Measurements from ENCODE around the gene OR56B1.
A peak's percentile ranks its signal among the peaks of the same experiment; 100 is the strongest.
"Not testable (repeated sequence)": the region's sequence is repeated elsewhere in the genome, so short reads cannot be mapped to it uniquely, and the experiment has no call there.

OR56B1 gene

DNA sequence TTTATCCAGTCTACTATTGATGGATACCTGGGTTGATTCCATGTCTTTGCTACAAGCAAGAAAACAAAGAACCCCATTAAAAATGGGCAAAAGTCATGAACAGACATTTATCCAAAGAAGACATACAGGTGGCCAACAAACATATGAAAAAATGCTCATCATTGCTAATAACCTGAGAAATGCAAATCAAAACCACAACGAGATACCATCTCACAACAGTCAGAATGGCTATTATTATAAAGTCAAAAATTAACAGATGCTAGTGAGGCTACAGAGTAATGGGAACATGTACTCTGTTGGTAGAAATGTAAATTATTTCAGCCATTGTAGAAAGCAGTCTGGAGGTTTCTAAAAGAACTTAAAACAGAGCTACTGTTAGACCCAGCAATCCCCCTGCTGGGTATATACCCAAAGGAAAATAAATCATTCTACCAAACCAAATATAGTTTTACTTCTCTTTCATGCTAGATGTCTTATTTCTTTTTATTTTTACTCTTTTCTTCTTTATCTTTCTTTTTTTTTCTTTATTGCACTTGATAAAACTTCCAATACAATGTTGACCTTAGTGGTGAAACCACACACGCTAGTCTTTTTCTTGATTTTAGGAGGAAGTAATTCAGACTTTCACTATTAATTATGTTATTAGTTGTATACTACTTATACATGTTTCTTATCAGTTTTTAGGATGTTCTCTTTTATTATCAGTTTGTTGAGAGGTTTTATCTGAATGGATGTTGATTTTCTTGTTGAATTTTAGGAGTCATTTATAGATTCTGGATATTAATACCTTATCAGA is 32.3 kb upstream of the OR56B1 start:
- TF ChIP-seq, protein P1, sequence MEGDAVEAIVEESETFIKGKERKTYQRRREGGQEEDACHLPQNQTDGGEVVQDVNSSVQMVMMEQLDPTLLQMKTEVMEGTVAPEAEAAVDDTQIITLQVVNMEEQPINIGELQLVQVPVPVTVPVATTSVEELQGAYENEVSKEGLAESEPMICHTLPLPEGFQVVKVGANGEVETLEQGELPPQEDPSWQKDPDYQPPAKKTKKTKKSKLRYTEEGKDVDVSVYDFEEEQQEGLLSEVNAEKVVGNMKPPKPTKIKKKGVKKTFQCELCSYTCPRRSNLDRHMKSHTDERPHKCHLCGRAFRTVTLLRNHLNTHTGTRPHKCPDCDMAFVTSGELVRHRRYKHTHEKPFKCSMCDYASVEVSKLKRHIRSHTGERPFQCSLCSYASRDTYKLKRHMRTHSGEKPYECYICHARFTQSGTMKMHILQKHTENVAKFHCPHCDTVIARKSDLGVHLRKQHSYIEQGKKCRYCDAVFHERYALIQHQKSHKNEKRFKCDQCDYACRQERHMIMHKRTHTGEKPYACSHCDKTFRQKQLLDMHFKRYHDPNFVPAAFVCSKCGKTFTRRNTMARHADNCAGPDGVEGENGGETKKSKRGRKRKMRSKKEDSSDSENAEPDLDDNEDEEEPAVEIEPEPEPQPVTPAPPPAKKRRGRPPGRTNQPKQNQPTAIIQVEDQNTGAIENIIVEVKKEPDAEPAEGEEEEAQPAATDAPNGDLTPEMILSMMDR (conservative IDR thresholded peaks at IDR 0.05; ENCODE audit: low read depth, low read length), result no peak
- DNase-seq (ENCODE audit: low read depth), result no peak
- no peak overlapping the region for H3K4me3 ChIP-seq (ENCODE audit: low read length)

DNA sequence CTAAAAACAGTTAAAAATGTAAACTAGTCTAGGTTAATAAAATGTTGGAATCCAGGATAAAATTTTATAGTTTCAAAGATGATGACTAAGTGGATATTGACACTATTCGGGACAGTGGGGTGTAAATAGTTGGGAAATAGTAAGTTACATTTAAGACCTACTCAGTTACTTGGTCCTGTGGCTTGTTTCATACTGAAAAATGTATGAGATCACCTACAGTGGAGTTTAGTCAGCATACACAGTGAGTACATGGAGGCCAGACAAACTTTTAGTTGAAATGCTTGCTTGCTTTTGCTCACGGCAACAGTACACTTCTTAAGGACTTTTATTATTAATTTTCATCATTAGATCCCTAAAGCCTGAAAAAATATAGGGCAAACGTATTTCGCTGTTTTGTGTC is 30.6 kb upstream of the OR56B1 start:
- no peak for DNase-seq (ENCODE audit: low read depth)
- no peak overlapping the region for H3K4me3 ChIP-seq (ENCODE audit: low read length)
- TF ChIP-seq, protein P1 (conservative IDR thresholded peaks at IDR 0.05; ENCODE audit: low read depth, low read length), result no peak

DNA sequence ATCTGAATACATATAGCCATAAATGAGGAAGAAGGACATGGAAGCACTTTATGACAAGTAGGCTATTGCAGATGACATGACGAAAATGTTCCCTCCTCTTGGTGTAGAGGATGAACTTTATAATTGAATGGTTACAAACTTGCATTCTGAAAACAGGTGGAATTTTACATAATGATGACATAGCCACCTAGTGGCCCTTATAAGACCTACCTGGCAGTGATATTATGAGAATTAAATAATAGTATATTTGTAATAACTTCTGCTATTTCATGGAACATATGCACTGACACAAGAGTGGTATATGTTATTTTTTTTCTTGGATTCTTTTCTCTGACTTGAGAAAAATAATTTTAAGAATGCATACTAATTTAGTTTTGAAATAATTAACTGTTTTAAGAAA is 23.7 kb upstream of the OR56B1 start:
- TF ChIP-seq, protein P1 (conservative IDR thresholded peaks at IDR 0.05; ENCODE audit: low read depth, low read length), result peak; percentile 55

GRCh38 chr11:5713695-5714094 is 22.6 kb upstream of the OR56B1 start:
- H3K4me3 ChIP-seq (ENCODE audit: low read length), result no peak overlapping the region
- DNase-seq (ENCODE audit: low read depth), result no peak
- TF ChIP-seq, protein P1 (conservative IDR thresholded peaks at IDR 0.05; ENCODE audit: low read depth, low read length), result no peak

More for the DNA sequence above, 23.7 kb upstream of the OR56B1 start:
- DNase-seq (ENCODE audit: low read depth), result no peak
- H3K4me3 ChIP-seq (ENCODE audit: low read length), result no peak overlapping the region

DNA sequence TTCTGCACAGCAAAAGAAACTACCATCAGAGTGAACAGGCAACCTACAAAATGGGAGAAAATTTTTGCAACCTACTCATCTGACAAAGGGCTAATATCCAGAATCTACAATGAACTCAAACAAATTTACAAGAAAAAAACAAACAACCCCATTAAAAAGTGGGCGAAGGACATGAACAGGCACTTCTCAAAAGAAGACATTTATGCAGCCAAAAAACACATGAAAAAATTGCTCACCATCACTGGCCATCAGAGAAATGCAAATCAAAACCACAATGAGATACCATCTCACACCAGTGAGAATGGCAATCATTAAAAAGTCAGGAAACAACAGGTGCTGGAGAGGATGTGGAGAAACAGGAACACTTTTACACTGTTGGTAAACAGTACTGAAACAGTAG is 19.7 kb upstream of the OR56B1 start:
- not testable (repeated sequence) for DNase-seq (ENCODE audit: low read depth); H3K4me3 ChIP-seq (ENCODE audit: low read length)

DNA sequence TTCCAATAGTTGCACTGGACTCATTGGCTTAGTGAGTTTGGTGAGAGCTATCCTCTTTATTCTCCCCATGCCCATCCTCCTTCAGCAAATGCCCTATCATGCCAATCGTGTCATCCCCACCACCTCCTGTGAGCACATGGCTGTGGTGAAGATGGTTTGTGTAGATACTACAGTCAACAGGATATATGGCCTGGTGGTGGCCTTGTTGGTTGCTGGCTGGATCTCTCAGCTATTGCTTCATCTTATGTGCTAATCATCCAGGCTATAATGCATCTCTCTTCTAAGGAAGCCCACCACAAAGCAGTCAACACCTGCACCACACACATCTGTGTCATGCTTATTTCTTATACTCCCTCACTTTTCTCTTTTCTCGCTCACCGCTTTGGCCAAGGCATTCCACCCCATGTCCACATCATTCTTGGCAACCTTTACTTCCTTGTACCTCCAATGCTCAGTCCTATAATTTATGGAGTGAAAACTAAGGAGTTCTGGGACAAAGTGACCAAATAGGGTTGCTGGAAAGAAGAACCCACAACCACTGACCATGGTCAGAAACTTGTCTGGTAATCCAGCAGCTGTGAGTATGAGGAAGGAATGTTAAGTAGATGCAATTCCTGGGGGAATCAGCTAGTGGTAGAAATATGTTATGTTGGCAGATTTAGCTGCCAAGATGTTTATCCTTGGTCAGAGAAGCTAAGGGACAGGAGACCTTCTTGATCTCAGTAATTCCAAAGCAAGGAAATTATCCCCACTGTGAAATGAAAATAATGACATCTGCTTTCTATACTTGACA is 16.3 kb upstream of the OR56B1 start:
- TF ChIP-seq, protein P1 (conservative IDR thresholded peaks at IDR 0.05; ENCODE audit: low read depth, low read length), result no peak
- no peak overlapping the region for H3K4me3 ChIP-seq (ENCODE audit: low read length)
- no peak for DNase-seq (ENCODE audit: low read depth)

GRCh38 chr11:5722622-5723021 is 13.6 kb upstream of the OR56B1 start:
- TF ChIP-seq, protein P1 (conservative IDR thresholded peaks at IDR 0.05; ENCODE audit: low read depth, low read length), result no peak
- no peak overlapping the region for H3K4me3 ChIP-seq (ENCODE audit: low read length)

More at GRCh38 chr11:5722622-5723021, 13.6 kb upstream of the OR56B1 start:
- no peak for DNase-seq (ENCODE audit: low read depth)

All from retinal pigment epithelial cell (primary cell).